T-helper 22 cell (primary cell): ENCODE measurements around the gene POMP.
"Not testable (repeated sequence)": the region's sequence is repeated elsewhere in the genome, so short reads cannot be mapped to it uniquely, and the experiment has no call there.

Experiments used
- DNase-seq: peaks from one replicate; pipeline ENCODE4 v3.0.0-alpha.2; 2020; ENCODE audit warnings: low read depth

The POMP gene

GRCh38 chr13:28693605-28694491 lies 34.9 kb downstream of the POMP start:
- DNase-seq, result not testable (repeated sequence)

GRCh38 chr13:28697441-28697840 lies 38.5 kb downstream of the POMP start:
- DNase-seq, result no peak

DNA sequence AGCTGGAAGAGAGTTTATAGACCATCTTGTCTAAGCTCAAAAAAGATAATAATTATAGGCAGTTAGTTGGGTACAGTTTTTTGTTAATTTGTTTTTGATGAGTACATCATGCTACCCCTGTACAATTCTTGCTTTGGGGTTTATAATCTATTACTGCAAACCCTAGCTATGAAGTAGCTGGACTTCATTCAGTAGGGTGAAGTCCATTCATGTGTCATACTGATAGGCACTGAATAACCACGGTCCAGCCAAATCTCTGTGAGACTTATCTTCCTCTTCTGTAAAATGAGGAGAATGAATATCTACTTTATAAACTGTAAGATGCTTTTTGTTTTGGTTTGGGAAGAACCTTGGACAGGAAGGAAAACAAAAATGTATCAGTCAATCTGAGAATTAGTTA lies 40.3 kb downstream of the POMP start:
- no peak for DNase-seq

GRCh38 chr13:28704282-28704681 lies 45.4 kb downstream of the POMP start:
- DNase-seq, result no peak

DNA sequence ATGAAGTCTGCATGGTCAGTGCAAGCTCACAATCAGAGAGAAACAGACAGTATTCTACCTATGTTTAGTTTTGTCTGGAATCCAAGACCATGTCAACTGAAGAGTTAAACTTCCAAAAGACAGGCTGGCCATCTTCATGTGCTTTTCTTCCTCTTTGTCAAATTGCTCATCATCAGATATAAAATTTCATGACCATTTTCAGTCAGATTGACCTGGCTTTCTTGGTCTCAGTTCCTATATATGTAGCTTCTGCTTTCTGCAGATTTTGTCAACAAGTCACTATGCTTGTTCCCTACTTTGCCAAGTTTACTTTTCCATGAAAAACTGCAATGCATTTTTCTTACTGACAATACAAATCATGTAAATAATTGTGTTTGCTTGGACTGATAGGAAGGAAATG lies 46.0 kb downstream of the POMP start:
- DNase-seq, result no peak

- DNase-seq, result no peak
Observed at GRCh38 chr13:28705461-28706083, 46.6 kb downstream of the POMP start.

DNA sequence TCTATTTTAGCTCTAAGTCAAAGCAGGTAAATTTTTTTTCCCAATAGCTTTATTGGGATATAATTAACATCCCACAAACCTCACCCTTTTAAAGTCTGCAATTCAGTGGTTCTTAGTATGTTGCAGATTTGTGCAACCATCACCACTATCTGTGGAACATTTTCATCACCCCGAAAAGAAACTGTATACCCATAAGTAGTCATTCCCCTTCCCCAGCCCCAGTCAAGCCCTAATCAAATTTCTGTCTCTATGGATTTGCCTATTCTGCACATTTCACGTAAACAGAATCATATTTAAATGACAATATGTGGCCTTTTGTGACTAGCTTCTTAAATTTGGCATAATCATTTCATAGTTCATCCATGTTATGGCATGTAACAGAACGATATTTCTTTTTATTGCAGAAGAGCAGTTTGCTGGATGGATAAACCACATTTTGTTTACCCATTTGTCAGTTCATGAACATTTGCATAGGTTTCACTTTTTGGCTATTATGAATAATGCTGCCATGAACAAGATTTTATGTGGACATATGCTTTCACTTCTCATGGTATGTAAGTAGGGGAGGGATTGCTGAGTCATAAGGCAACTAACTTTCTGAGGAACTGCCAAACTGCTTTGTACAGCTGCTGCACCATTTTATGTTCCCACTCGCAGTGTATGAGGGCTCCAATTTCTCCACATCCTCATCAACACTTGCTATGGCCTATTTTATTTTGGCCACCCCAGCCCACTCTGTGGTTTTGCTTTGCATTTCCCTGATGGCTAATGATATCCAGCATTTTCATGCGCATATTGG lies 48.9 kb downstream of the POMP start:
- DNase-seq, result no peak

GRCh38 chr13:28710161-28710560 lies 51.2 kb downstream of the POMP start:
- no peak for DNase-seq

DNA sequence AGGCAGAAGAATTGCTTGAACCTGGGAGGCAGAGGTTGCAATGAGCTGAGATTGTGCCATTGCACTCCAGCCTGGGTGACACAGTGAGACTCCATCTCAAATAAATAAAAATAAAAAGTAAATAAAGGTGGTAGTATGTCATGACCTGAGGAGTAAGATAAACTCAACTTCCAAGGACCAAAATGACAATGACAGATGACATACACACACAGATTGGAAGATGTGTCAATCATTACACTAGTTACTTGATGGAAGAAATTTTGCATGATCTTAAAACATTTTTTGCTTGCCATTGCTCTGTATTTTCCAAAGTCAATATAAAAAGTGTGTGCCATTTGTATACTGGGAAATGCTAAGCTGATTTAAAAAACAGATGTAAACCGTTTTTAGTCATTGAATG lies 55.7 kb downstream of the POMP start:
- no peak for DNase-seq

DNA sequence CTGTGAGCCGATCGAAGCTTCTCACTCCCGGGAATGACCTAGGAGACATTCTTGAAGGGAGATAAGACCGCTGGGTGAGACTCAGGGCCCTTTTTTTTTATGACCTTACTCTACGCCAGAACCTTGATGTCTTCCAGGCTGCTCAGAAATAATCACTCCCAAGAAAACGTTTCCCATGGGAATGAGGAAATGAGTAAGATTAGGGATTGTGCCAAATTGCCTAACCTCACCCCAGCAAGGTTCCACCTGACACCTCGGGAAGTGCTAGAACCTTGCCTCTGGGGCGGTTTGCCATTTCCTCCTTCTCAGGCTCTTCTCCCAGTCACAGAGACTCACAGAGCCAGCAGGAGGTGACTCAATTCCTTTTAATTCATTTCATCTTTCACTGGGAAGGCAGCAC lies 57.6 kb downstream of the POMP start:
- no peak for DNase-seq

DNA sequence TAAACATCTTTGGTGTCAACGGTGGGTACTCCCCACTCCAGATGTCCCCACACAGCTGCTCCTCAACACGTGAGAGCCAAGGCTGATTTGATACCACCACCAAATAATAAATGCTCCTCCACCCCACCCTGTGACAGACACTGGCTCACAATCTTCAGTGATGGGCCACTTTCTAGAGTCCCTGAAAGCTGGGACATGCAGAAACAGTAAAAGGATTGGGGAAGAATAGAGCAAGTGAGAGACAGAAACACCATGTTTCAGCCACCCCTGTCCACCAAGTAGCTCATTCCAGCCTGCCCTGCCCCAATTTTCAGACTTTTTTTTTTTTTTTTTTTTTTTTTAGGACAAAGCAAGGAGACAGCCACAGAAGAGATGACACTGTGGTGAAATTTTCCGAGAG lies 58.2 kb downstream of the POMP start:
- no peak for DNase-seq

DNA sequence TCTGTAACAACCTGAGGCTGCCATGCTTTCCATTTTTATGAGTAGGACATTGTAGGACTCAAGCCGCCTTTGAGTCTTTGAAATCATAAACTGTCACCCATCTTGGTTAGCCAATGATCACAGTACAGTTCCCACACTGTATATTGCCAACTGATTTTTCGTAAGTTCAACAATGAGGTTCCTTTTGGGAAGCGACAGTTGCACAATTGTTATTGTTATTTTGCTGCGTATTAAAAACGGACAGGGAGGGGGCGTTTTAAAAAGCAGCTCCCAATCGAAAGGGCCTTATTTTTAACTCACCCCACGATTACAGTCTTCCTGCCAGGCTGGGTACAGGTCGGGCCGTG lies 59.2 kb downstream of the POMP start:
- no peak for DNase-seq

DNA sequence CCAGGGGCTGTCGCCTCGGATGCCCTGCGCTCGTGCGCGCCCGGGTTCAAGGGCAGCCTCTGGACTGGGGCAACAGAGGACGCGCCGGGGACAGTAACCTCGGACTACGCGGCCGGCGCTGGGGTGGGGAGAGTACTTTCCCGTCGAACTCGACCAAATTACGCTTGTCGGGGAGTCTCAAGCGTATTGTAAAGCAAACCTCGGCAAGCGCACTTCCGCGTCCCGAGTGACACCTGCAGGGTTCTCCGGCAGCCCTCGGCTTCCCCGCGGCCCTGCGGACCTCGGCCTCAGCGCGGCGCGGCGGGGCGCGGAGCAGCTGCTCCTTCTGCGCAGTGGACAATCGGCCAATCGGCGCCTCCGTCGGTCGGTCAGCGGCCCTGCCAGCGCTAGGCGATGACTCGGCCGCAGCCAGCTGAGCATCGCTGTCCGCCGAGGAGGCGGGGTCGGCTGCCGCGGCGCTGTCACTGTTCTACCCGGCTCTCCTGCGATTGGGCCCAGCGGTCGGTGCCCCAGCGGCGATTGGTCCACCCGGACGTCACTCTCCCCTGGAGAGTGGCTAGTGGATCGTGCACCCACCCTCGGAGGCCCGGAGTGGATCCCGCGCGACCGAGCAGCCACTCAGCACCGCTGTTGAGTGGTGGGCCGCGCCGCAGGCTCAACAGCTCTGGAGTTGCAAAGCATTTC lies 59.8 kb downstream of the POMP start, which contains the start of gene SLC46A3:
TSS of gene SLC46A3 (minus strand) at position 428 of the 684 bp plus-strand sequence. CDS start 972 bp downstream, outside the sequence.
- peak; percentile 94 for DNase-seq

- no peak for DNase-seq
Observed at GRCh38 chr13:28719227-28720055, 60.5 kb downstream of the POMP start.

DNA sequence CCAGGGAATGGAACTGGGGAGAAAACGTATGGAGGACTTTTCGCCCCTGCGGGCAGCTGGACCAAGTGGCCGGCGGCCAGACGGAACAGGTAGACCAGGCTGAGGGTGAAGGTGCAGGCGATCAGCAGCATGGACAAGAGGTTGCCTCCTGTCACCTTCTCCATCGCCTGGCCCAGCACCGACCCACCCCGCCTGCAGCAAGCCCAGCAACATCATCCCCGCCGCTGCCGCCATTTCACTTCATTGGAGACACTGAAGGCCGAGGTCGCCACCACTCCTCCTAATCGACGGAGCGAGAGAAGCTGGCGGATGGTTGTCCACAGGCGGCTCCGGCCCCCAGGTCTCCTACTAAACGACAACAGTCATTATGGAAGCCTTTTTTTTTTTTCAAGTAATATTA lies 64.9 kb downstream of the POMP start:
- DNase-seq, result no peak

- no peak for DNase-seq
Observed at GRCh38 chr13:28725046-28725610, 66.2 kb downstream of the POMP start.
